Naive thymus-derived CD4-positive, alpha-beta T cell (primary cell): ENCODE results near the gene CD52. TPM values are rescaled to one million over a fixed set of nuclear protein-coding genes. Genes with fewer than 3 reads are reported as not detected.
A peak's percentile ranks its signal among the peaks of the same experiment; 100 is the strongest.

Source experiments
- ATAC-seq: fragments of 150-1000 bp; cut with Tn5 transposase; 2 replicates; pipeline ENCODE4 v1.10.0; 2021; ENCODE audit warnings: mild to moderate bottlenecking, moderate library complexity
- CTCF ChIA-PET: fragments of 350-600 bp; sonication (Branson Sonifier 250); formaldehyde crosslinking; loops from one replicate; lab custom pipeline; 2021; ENCODE audit warnings: antibody characterized with exemption; lab: Charles Lee
- POLR2A ChIA-PET: fragments of 350-600 bp; sonication (Branson Sonifier 250); formaldehyde crosslinking; loops from one replicate; lab custom pipeline; 2021; ENCODE audit warnings: antibody characterized with exemption, inconsistent platforms; lab: Charles Lee
- DNase-seq, 9 donors: peaks; one replicate each; pipeline versions ENCODE4 v3.0.0 to v3.0.0-alpha.2; 2020 to 2022; ENCODE audit warnings: mixed read lengths in 1 of 9
- H3K27ac ChIP-seq: one replicate; pipeline ENCODE4 v1.7.0; 2013; ENCODE audit warnings: mild to moderate bottlenecking, low read depth, low read length, moderate library complexity
- H3K27me3 ChIP-seq, 2 donors: one replicate each; pipeline ENCODE4 v1.7.0; 2013; ENCODE audit warnings: low read length in 2 of 2, mild to moderate bottlenecking in 2 of 2, moderate library complexity in 2 of 2; ENCODE audit not compliant: control insufficient read depth in 2 of 2, insufficient read depth in 2 of 2
- H3K36me3 ChIP-seq, 3 experiments: 1 replicate in 2 of 3; 2 replicates in 1 of 3; pipeline ENCODE4 v1.7.0; 2013; ENCODE audit warnings: low read length in 3 of 3, mild to moderate bottlenecking in 3 of 3, moderate library complexity in 1 of 3; ENCODE audit not compliant: insufficient read depth in 3 of 3, control insufficient read depth in 2 of 3
- H3K4me1 ChIP-seq, 2 donors: one replicate each; pipeline ENCODE4 v1.7.0; 2013; ENCODE audit warnings: low read length in 2 of 2, mild to moderate bottlenecking in 2 of 2, moderate library complexity in 1 of 2; ENCODE audit not compliant: control insufficient read depth in 2 of 2, insufficient read depth in 2 of 2
- H3K4me3 ChIP-seq: 2 replicates; pipeline ENCODE4 v1.7.0; 2013; ENCODE audit warnings: mild to moderate bottlenecking, low read length
- H3K9me3 ChIP-seq, 3 experiments: 1 replicate in 2 of 3; 2 replicates in 1 of 3; pipeline ENCODE4 v1.7.0; 2013; ENCODE audit warnings: low read length in 3 of 3; ENCODE audit not compliant: control insufficient read depth in 2 of 3
- H3K27ac Mint-ChIP-seq, 9 donors: one replicate each; pipeline ENCODE4 v1.8.0; 2020 to 2022; ENCODE audit warnings: mixed read lengths in 9 of 9, mild to moderate bottlenecking in 8 of 9, moderate library complexity in 5 of 9, inconsistent platforms in 2 of 9
- H3K27me3 Mint-ChIP-seq, 5 donors: one replicate each; pipeline ENCODE4 v1.8.0; 2021 to 2022; ENCODE audit warnings: mixed read lengths in 5 of 5, mild to moderate bottlenecking in 1 of 5
- H3K36me3 Mint-ChIP-seq, 5 donors: one replicate each; pipeline ENCODE4 v1.8.0; 2020 to 2022; ENCODE audit warnings: mixed read lengths in 5 of 5, mild to moderate bottlenecking in 3 of 5, inconsistent platforms in 1 of 5
- H3K4me1 Mint-ChIP-seq, 7 donors: one replicate each; pipeline ENCODE4 v1.8.0; 2020 to 2022; ENCODE audit warnings: mixed read lengths in 7 of 7, mild to moderate bottlenecking in 3 of 7, inconsistent platforms in 1 of 7
- H3K4me3 Mint-ChIP-seq, 10 donors: one replicate each; pipeline ENCODE4 v1.8.0; 2020 to 2022; ENCODE audit warnings: mild to moderate bottlenecking in 10 of 10, mixed read lengths in 10 of 10, moderate library complexity in 6 of 10, inconsistent platforms in 2 of 10
- H3K9me3 Mint-ChIP-seq, 11 donors: one replicate each; pipeline ENCODE4 v1.8.0; 2020 to 2022; ENCODE audit warnings: mixed read lengths in 11 of 11, mild to moderate bottlenecking in 4 of 11, inconsistent platforms in 1 of 11, moderate library complexity in 1 of 11
- intact Hi-C, 2 donors: fragments of 100-400 bp; cut with micrococcal nuclease; formaldehyde crosslinking; loops; one replicate each; pipeline ENCODE4 v1.15.1; 2023
- polyA plus RNA-seq, 2 donors: library from polyadenylated mRNA; unstranded; fragments of 300-500 nt; fragmentation: Illumina TruSeq; gene quantifications; one replicate each; pipeline ENCODE4 v1.2.3, GENCODE V29; 2021
- total RNA-seq, 6 experiments: library from RNA in 5 of 6; stranded (reverse) in 5 of 6; gene quantifications; 1 replicate in 5 of 6; 2 replicates in 1 of 6; pipeline ENCODE4 v1.2.3 and lab custom pipeline; 2021 to 2026

The CD52 gene
- total and polyA plus RNA-seq, 7 experiments from 2014 or later = 719 to 8,133 (median 1,178) TPM

- peak within 1 kb of the TSS; percentile 86 for H3K27ac ChIP-seq
- peaks cover 80 to 82% of the 10 kb centered on the region in 2 donors for H3K4me1 ChIP-seq
- peaks cover 60 to 85% (median 71%) of the 10 kb centered on the region in 7 donors for H3K4me1 Mint-ChIP-seq
- H3K27me3 ChIP-seq = no peaks in the 10 kb centered on the region
- peak within 1 kb of the TSS; percentile 80 to 98 (median 89) for H3K4me3 Mint-ChIP-seq
- no peaks in the 10 kb centered on the region for H3K9me3 ChIP-seq
- H3K36me3 Mint-ChIP-seq = peaks cover 0 to 47% (median 7%) of the 10 kb centered on the region in 5 donors
- peak within 1 kb of the TSS; percentile 58 for H3K4me3 ChIP-seq
- no peaks in the 10 kb centered on the region for H3K27me3 Mint-ChIP-seq
- intact Hi-C loops = loop anchor here (1.0 to 10.0 kb wide), 9 partner anchors 9 to 415 kb away; partner anchors contain the start of genes ARID1A (in 1 of the 2), DHDDS (in 1 of the 2), HMGN2 (in 1 of the 2) and PDIK1L (in 1 of the 2)
- peaks cover 0 to under 1% (median 0%) of the 10 kb centered on the region in 11 donors for H3K9me3 Mint-ChIP-seq
- peak within 1 kb of the TSS; percentile 83 to 99 (median 93) for H3K27ac Mint-ChIP-seq
- ChIA-PET CTCF (interaction anchor here (0.5 to 17.9 kb wide), 11 partner anchors 9 to 1147 kb away, joined by 3 to 541 read pairs (median 4); partner anchors contain the start of gene CD52), POLR2A (interaction anchor here (0.5 to 26.8 kb wide), 9 partner anchors 9 to 304 kb away, joined by 3 to 1967 read pairs (median 4); partner anchors contain the start of genes CD52, CEP85 and UBXN11)
- ATAC-seq (peak; percentile 77), DNase-seq (peak; percentile 73 to 89 (median 84))
- peaks cover 0 to 26% (median 4%) of the 10 kb centered on the region in 3 experiments for H3K36me3 ChIP-seq
Observed at GRCh38 chr1:26279456-26280332, 38.1 kb upstream of the CD52 start, which contains the start of gene SH3BGRL3. Gene SH3BGRL3 (plus strand): TSS chr1:26280086. CDS start chr1:26280156, 70 bp downstream.

GRCh38 chr1:26280333-26281042 is 37.3 kb upstream of the CD52 start:
- intact Hi-C loops = loop anchor here (1.0 to 10.0 kb wide), 4 partner anchors 98 to 414 kb away; partner anchors contain the start of genes ARID1A (in 1 of the 2) and DHDDS (in 1 of the 2)
- peak overlapping the region; percentile 80 to 98 (median 89) for H3K4me3 Mint-ChIP-seq

GRCh38 chr1:26281091-26281958 is 36.4 kb upstream of the CD52 start:
- DNase-seq (no peak), ATAC-seq (no peak)
- Mint-ChIP-seq H3K9me3 (peaks cover 0 to 2% (median 0%) of the 10 kb centered on the region in 11 donors), H3K4me1 (peaks cover 63 to 90% (median 75%) of the 10 kb centered on the region in 7 donors), H3K27me3 (no peaks in the 10 kb centered on the region), H3K27ac (peak overlapping the region; percentile 83 to 99 (median 91)), H3K4me3 (peak overlapping the region; percentile 80 to 98 (median 89)), H3K36me3 (peaks cover 0 to 46% (median 4%) of the 10 kb centered on the region in 5 donors)
- H3K9me3 ChIP-seq = no peaks in the 10 kb centered on the region
- H3K4me1 ChIP-seq = peaks cover 87 to 88% of the 10 kb centered on the region in 2 donors
- peak overlapping the region; percentile 58 for H3K4me3 ChIP-seq
- H3K36me3 ChIP-seq = peaks cover 0 to 26% (median 4%) of the 10 kb centered on the region in 3 experiments
- ChIA-PET CTCF (interaction anchor here (0.5 to 17.9 kb wide), 5 partner anchors 27 to 82 kb away, joined by 3 to 541 read pairs (median 3); partner anchors contain the start of gene CD52), POLR2A (interaction anchor here (0.5 to 26.8 kb wide), 7 partner anchors 8 to 97 kb away, joined by 3 to 1967 read pairs (median 4); partner anchors contain the start of genes CD52, CEP85 and UBXN11)
- intact Hi-C loops = loop anchor here in 1 of 2 donors (2.0 to 10.0 kb wide), 3 partner anchors 151 to 413 kb away; partner anchors contain the start of genes ARID1A and DHDDS
- H3K27me3 ChIP-seq = no peaks in the 10 kb centered on the region
- H3K27ac ChIP-seq = peak overlapping the region; percentile 86

More at GRCh38 chr1:26280333-26281042, 37.3 kb upstream of the CD52 start:
- ChIA-PET CTCF (interaction anchor here (0.9 to 17.9 kb wide), 8 partner anchors 8 to 84 kb away, joined by 3 to 541 read pairs (median 5); partner anchors contain the start of gene CD52), POLR2A (interaction anchor here (0.5 to 26.8 kb wide), 7 partner anchors 8 to 98 kb away, joined by 3 to 1967 read pairs (median 6); partner anchors contain the start of genes CD52, CEP85 and UBXN11)
- Histone ChIP-seq H3K9me3 (no peaks in the 10 kb centered on the region), H3K27me3 (no peaks in the 10 kb centered on the region), H3K4me3 (peak overlapping the region; percentile 58), H3K4me1 (peaks cover 87 to 88% of the 10 kb centered on the region in 2 donors), H3K27ac (peak overlapping the region; percentile 86), H3K36me3 (peaks cover 0 to 26% (median 4%) of the 10 kb centered on the region in 3 experiments)
- Mint-ChIP-seq H3K36me3 (peaks cover 0 to 49% (median 6%) of the 10 kb centered on the region in 5 donors), H3K27ac (peak overlapping the region; percentile 83 to 99 (median 91)), H3K4me1 (peaks cover 66 to 90% (median 77%) of the 10 kb centered on the region in 7 donors), H3K9me3 (peaks cover 0 to 2% (median 0%) of the 10 kb centered on the region in 11 donors), H3K27me3 (no peaks in the 10 kb centered on the region)
- no peak for DNase-seq
- ATAC-seq = no peak

- intact Hi-C loops = loop anchor here in 1 of 2 donors (2.0 to 10.0 kb wide), 3 partner anchors 151 to 413 kb away; partner anchors contain the start of genes ARID1A and DHDDS
- H3K4me3 ChIP-seq = no peak overlapping the region
- H3K36me3 Mint-ChIP-seq = peaks cover 0 to 44% (median 4%) of the 10 kb centered on the region in 5 donors
- no peak for ATAC-seq
- H3K27ac Mint-ChIP-seq = peak overlapping the region; percentile 83 to 99 (median 91)
- H3K36me3 ChIP-seq = peaks cover 0 to 22% (median 4%) of the 10 kb centered on the region in 3 experiments
- peak overlapping the region; percentile 86 for H3K27ac ChIP-seq
- peaks cover 0 to 2% (median 0%) of the 10 kb centered on the region in 11 donors for H3K9me3 Mint-ChIP-seq
- H3K27me3 ChIP-seq = no peaks in the 10 kb centered on the region
- peaks cover 87 to 88% of the 10 kb centered on the region in 2 donors for H3K4me1 ChIP-seq
- POLR2A ChIA-PET = interaction anchor here (1.0 to 26.8 kb wide), 3 partner anchors 7 to 93 kb away, joined by 3 to 1967 read pairs (median 109); partner anchors contain the start of genes CD52 and UBXN11
- CTCF ChIA-PET = interaction anchor here (0.5 to 17.9 kb wide), 4 partner anchors 26 to 81 kb away, joined by 3 to 541 read pairs (median 8); partner anchors contain the start of gene CD52
- no peaks in the 10 kb centered on the region for H3K27me3 Mint-ChIP-seq
- peak overlapping the region; percentile 80 to 98 (median 89) for H3K4me3 Mint-ChIP-seq
- H3K9me3 ChIP-seq = no peaks in the 10 kb centered on the region
- DNase-seq = no peak
- H3K4me1 Mint-ChIP-seq = peaks cover 58 to 90% (median 73%) of the 10 kb centered on the region in 7 donors
Observed at GRCh38 chr1:26281971-26282370, 35.8 kb upstream of the CD52 start.
